HG03280 (cell line): Measurements from ENCODE around the gene LPAR1.

Source experiments
- ATAC-seq: cut with Tn5 transposase; IDR thresholded peaks from one replicate; pipeline ENCODE4 v1.9.1; 2021; ENCODE audit warnings: mild to moderate bottlenecking, moderate library complexity; ENCODE audit not compliant: unreplicated experiment

Gene LPAR1

GRCh38 chr9:110926828-110927487, 111.3 kb downstream of the LPAR1 start:
- ATAC-seq = no peak

- no peak for ATAC-seq
Observed at GRCh38 chr9:110923601-110924000, 114.7 kb downstream of the LPAR1 start.

- no peak for ATAC-seq
Observed at GRCh38 chr9:110922145-110922544, 116.1 kb downstream of the LPAR1 start.

- no peak for ATAC-seq
Observed at GRCh38 chr9:110921705-110922104, 116.6 kb downstream of the LPAR1 start.

GRCh38 chr9:110919609-110920008, 118.7 kb downstream of the LPAR1 start:
- ATAC-seq = no peak

GRCh38 chr9:110919050-110919435, 119.2 kb downstream of the LPAR1 start:
- no peak for ATAC-seq

- ATAC-seq = no peak
Observed at GRCh38 chr9:110918316-110919049, 119.8 kb downstream of the LPAR1 start.

GRCh38 chr9:110916403-110916802, 121.9 kb downstream of the LPAR1 start:
- no peak for ATAC-seq

GRCh38 chr9:110912419-110913291, 125.6 kb downstream of the LPAR1 start:
- ATAC-seq = no peak

- no peak for ATAC-seq
Observed at GRCh38 chr9:110911659-110912418, 126.4 kb downstream of the LPAR1 start.

- ATAC-seq = no peak
Observed at GRCh38 chr9:110908894-110909293, 129.4 kb downstream of the LPAR1 start.

GRCh38 chr9:110900917-110901316, 137.4 kb downstream of the LPAR1 start:
- ATAC-seq = no peak

- no peak for ATAC-seq
Observed at GRCh38 chr9:110900456-110900855, 137.8 kb downstream of the LPAR1 start.

GRCh38 chr9:110898866-110899265, 139.4 kb downstream of the LPAR1 start:
- ATAC-seq = no peak

- ATAC-seq = no peak
Observed at GRCh38 chr9:110898358-110898757, 139.9 kb downstream of the LPAR1 start.

GRCh38 chr9:110897943-110898342, 140.3 kb downstream of the LPAR1 start:
- ATAC-seq = no peak

- ATAC-seq = no peak
Observed at GRCh38 chr9:110895147-110895905, 142.9 kb downstream of the LPAR1 start.

GRCh38 chr9:110894731-110895130, 143.5 kb downstream of the LPAR1 start:
- no peak for ATAC-seq

- no peak for ATAC-seq
Observed at GRCh38 chr9:110892689-110893088, 145.6 kb downstream of the LPAR1 start.

- ATAC-seq = no peak
Observed at GRCh38 chr9:110891760-110892159, 146.5 kb downstream of the LPAR1 start.
